ENCODE data around the gene GAGE12J. TPM values are rescaled to one million over a fixed set of nuclear protein-coding genes. Genes with fewer than 3 reads are reported as not detected.
"Not testable (repeated sequence)": the region's sequence is repeated elsewhere in the genome, so short reads cannot be mapped to it uniquely, and the experiment has no call there.

GAGE12J gene
- total and polyA plus RNA-seq, 5 donors = not detected

DNA sequence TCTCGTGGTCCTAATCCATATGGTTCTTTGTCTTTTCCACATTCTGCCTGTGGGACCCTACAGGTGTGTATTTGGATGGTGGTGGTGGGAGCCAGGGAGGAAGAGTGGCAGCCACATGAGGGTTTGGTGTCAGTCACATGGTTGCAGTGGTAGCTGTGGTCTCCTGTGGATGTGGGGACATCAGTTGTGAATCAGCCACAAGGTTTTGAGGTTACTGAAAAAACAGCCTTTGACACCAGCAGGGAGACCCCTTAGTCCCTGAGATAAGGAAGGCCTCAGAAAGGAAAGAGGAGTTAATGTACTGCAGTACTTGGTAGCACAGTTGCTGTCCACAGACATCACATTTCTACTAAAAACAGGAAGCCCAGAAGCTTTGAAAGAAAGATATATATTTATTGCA is 34.2 kb upstream of the GAGE12J start:
- no peak for ATAC-seq
- Histone ChIP-seq H3K4me3 (ENCODE audit: low read length) (no peak overlapping the region), H3K27ac (ENCODE audit: low read length) (no peak overlapping the region), H3K27me3 (ENCODE audit: control insufficient read depth, insufficient read depth) (no peaks in the 10 kb centered on the region), H3K9me3 (ENCODE audit: control insufficient read depth, low read length) (no peaks in the 10 kb centered on the region), H3K4me1 (ENCODE audit: control insufficient read depth, insufficient read depth, low read length) (no peaks in the 10 kb centered on the region)
- intact Hi-C loops (cut with DNase I) = no loop called here
- DNase-seq = no peak
- 100% methylated on average over 1 of the region's 1 CpG for WGBS

DNA sequence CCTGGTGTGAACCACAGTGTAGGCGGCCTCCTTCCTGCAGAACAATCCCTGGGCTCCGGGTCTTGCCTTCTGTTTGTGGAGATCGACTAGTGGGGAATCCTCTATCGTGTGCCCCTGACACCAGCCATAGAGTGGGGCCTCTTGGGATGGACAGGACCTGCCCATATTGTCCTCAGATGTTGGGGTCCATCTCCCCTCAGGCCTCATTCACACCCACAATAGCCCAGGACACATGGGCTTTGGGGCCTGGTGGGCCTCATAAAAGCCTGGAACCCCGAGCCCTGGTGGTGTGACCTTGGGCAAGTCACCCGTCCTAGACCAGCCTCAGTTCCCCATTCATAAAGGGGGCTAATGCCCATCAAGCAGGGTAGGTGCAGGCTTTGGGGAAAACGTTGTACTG is 31.6 kb upstream of the GAGE12J start:
- no peak overlapping the region for H3K4me3 ChIP-seq (ENCODE audit: low read length)
- intact Hi-C loops (cut with DNase I) = no loop called here
- ATAC-seq = no peak
- no peak overlapping the region for H3K27ac ChIP-seq (ENCODE audit: low read length)
- DNase-seq = no peak
- no peaks in the 10 kb centered on the region for H3K27me3 ChIP-seq (ENCODE audit: control insufficient read depth, insufficient read depth)
- no peaks in the 10 kb centered on the region for H3K4me1 ChIP-seq (ENCODE audit: control insufficient read depth, insufficient read depth, low read length)
- 72% methylated on average over 7 of the region's 7 CpGs for WGBS
- no peaks in the 10 kb centered on the region for H3K9me3 ChIP-seq (ENCODE audit: control insufficient read depth, low read length)

GRCh38 chrX:49291615-49292337 is 30.1 kb upstream of the GAGE12J start:
- intact Hi-C loops (cut with DNase I) = no loop called here
- ATAC-seq = peak; percentile 78 to 81

GRCh38 chrX:49292400-49293362 is 29.2 kb upstream of the GAGE12J start:
- ATAC-seq (no peak), DNase-seq (peak in 1 of 3 donors; percentile 56)
- Histone ChIP-seq H3K4me1 (ENCODE audit: control insufficient read depth, insufficient read depth, low read length) (no peaks in the 10 kb centered on the region), H3K27me3 (ENCODE audit: control insufficient read depth, insufficient read depth) (no peaks in the 10 kb centered on the region), H3K4me3 (ENCODE audit: low read length) (no peak overlapping the region), H3K27ac (ENCODE audit: low read length) (no peak overlapping the region), H3K9me3 (ENCODE audit: control insufficient read depth, low read length) (no peaks in the 10 kb centered on the region)
- intact Hi-C loops (cut with DNase I) = no loop called here
- 67% methylated on average over 17 of the region's 17 CpGs for WGBS

More at GRCh38 chrX:49291615-49292337, 30.1 kb upstream of the GAGE12J start:
- DNase-seq = peak; percentile 54 to 80 (median 79)
- no peaks in the 10 kb centered on the region for H3K4me1 ChIP-seq (ENCODE audit: control insufficient read depth, insufficient read depth, low read length)
- no peaks in the 10 kb centered on the region for H3K27me3 ChIP-seq (ENCODE audit: control insufficient read depth, insufficient read depth)
- WGBS = 17% methylated on average over 11 of the region's 11 CpGs
- no peak overlapping the region for H3K4me3 ChIP-seq (ENCODE audit: low read length)
- no peaks in the 10 kb centered on the region for H3K9me3 ChIP-seq (ENCODE audit: control insufficient read depth, low read length)
- H3K27ac ChIP-seq (ENCODE audit: low read length) = no peak overlapping the region

DNA sequence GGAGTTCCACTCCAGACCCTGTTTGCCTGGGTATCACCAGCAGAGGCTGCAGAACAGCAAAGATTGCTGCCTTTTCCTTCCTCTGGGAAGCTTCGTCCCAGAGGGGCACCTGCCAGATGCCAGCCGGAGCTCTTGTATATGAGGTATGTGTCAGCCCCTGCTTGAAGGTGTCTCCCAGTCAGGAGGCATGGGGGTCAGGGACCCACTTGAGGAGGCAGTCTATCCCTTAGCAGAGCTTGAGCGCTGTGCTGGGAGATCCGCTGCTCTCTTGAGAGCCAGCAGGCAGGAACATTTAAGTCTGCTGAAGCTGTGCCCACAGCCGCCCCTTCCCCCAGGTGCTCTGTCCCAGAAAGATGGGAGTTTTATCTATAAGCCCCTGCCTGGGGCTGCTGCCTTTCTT is 22.5 kb upstream of the GAGE12J start:
- DNase-seq; H3K9me3 ChIP-seq (ENCODE audit: control insufficient read depth, low read length); H3K4me3 ChIP-seq (ENCODE audit: low read length); H3K4me1 ChIP-seq (ENCODE audit: control insufficient read depth, insufficient read depth, low read length); ATAC-seq; H3K27ac ChIP-seq (ENCODE audit: low read length); H3K27me3 ChIP-seq (ENCODE audit: control insufficient read depth, insufficient read depth); intact Hi-C loops (cut with DNase I): not testable (repeated sequence)
- WGBS = 86% methylated on average over 5 of the region's 5 CpGs

DNA sequence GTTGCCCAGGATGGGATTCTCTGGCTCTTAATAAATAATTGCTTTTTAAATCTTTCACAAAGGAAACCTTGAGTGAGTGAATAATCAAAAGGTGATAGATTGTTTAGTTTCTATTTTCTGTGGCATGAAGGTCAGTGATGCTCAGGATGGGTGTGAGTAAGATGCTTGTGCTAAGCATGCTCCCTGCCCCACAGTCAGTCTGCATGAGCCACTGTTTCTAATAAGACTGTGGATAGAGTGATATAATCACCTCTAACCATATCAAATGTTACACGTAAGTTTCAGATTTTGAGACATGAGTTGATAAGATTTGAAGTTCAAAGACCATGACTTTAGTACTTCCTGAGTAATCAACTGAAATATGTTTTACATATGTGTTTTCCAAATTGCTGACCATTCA is 21.1 kb upstream of the GAGE12J start:
- 82% methylated on average over 1 of the region's 1 CpG for WGBS
- DNase-seq = no peak
- no peak for ATAC-seq
- no peaks in the 10 kb centered on the region for H3K9me3 ChIP-seq (ENCODE audit: control insufficient read depth, low read length)
- intact Hi-C loops (cut with DNase I) = no loop called here
- no peak overlapping the region for H3K4me3 ChIP-seq (ENCODE audit: low read length)
- H3K27ac ChIP-seq (ENCODE audit: low read length) = no peak overlapping the region
- no peaks in the 10 kb centered on the region for H3K4me1 ChIP-seq (ENCODE audit: control insufficient read depth, insufficient read depth, low read length)
- no peaks in the 10 kb centered on the region for H3K27me3 ChIP-seq (ENCODE audit: control insufficient read depth, insufficient read depth)

GRCh38 chrX:49303346-49303745 is 18.5 kb upstream of the GAGE12J start, which contains the start of gene GAGE10:
Gene GAGE10, plus strand, starts transcription at chrX:49303646. Its CDS starts 1,214 bp downstream, at chrX:49304860.
- intact Hi-C loops (cut with DNase I) = no loop called here
- Histone ChIP-seq H3K27ac (ENCODE audit: low read length) (no peak within 1 kb of the TSS), H3K4me1 (ENCODE audit: control insufficient read depth, insufficient read depth, low read length) (no peaks in the 10 kb centered on the region), H3K9me3 (ENCODE audit: control insufficient read depth, low read length) (no peaks in the 10 kb centered on the region), H3K27me3 (ENCODE audit: control insufficient read depth, insufficient read depth) (no peaks in the 10 kb centered on the region), H3K4me3 (ENCODE audit: low read length) (no peak within 1 kb of the TSS)
- DNase-seq (no peak), ATAC-seq (no peak)
- 80% methylated on average over 15 of the region's 15 CpGs for WGBS

- DNase-seq; ATAC-seq; H3K27me3 ChIP-seq (ENCODE audit: control insufficient read depth, insufficient read depth); H3K4me1 ChIP-seq (ENCODE audit: control insufficient read depth, insufficient read depth, low read length); intact Hi-C loops (cut with DNase I); H3K9me3 ChIP-seq (ENCODE audit: control insufficient read depth, low read length); H3K27ac ChIP-seq (ENCODE audit: low read length); H3K4me3 ChIP-seq (ENCODE audit: low read length): not testable (repeated sequence)
- WGBS = 61% methylated on average over 2 of the region's 2 CpGs
Measured at GRCh38 chrX:49307775-49308174, 14.1 kb upstream of the GAGE12J start.

- Histone ChIP-seq H3K27me3 (ENCODE audit: control insufficient read depth, insufficient read depth) (no peaks in the 10 kb centered on the region), H3K9me3 (ENCODE audit: control insufficient read depth, low read length) (no peaks in the 10 kb centered on the region), H3K27ac (ENCODE audit: low read length) (peak overlapping the region; percentile 36), H3K4me1 (ENCODE audit: control insufficient read depth, insufficient read depth, low read length) (no peaks in the 10 kb centered on the region), H3K4me3 (ENCODE audit: low read length) (peak overlapping the region; percentile 54)
- peak; percentile 78 to 86 for ATAC-seq
- 39% methylated on average over 15 of the region's 15 CpGs for WGBS
- intact Hi-C loops (cut with DNase I) = no loop called here
- DNase-seq = peak in 2 of 3 donors; percentile 40 to 59
Measured at GRCh38 chrX:49308604-49309269, 13.1 kb upstream of the GAGE12J start.

- DNase-seq = no peak
- Histone ChIP-seq H3K9me3 (ENCODE audit: control insufficient read depth, low read length) (no peaks in the 10 kb centered on the region), H3K27me3 (ENCODE audit: control insufficient read depth, insufficient read depth) (no peaks in the 10 kb centered on the region), H3K4me1 (ENCODE audit: control insufficient read depth, insufficient read depth, low read length) (no peaks in the 10 kb centered on the region), H3K27ac (ENCODE audit: low read length) (peak overlapping the region; percentile 2), H3K4me3 (ENCODE audit: low read length) (peak overlapping the region; percentile 54)
- 7% methylated on average over 8 of the region's 8 CpGs for WGBS
- peak in 1 of 2 donors; percentile 36 for ATAC-seq
- intact Hi-C loops (cut with DNase I) = no loop called here
Measured at GRCh38 chrX:49309401-49309981, 12.3 kb upstream of the GAGE12J start.
